Head of caudate nucleus (tissue), 42 donors: ENCODE results near the gene GSE1.

Experiments used
- DNase-seq, 42 donors: peaks; one replicate each; pipeline versions ENCODE4 v3.0.0 to v3.0.0-alpha.2; 2020 to 2021; ENCODE audit warnings: mixed read lengths in 7 of 42
- intact Hi-C: fragments of 100-400 bp; cut with DNase I; formaldehyde crosslinking; loops from one replicate; pipeline ENCODE4 v1.15.0; 2022

The GSE1 gene

GRCh38 chr16:85612801-85613603 is at the start of gene GSE1:
GSE1 (plus strand) TSS chr16:85613322; CDS start chr16:85613392, 70 bp downstream.
- peak in 27 of 42 donors; percentile 19 to 72 (median 46) for DNase-seq
- intact Hi-C loops: loop anchor here (10.0 kb wide), 1 partner anchor 188 kb away; no protein-coding TSS in a partner anchor

DNA sequence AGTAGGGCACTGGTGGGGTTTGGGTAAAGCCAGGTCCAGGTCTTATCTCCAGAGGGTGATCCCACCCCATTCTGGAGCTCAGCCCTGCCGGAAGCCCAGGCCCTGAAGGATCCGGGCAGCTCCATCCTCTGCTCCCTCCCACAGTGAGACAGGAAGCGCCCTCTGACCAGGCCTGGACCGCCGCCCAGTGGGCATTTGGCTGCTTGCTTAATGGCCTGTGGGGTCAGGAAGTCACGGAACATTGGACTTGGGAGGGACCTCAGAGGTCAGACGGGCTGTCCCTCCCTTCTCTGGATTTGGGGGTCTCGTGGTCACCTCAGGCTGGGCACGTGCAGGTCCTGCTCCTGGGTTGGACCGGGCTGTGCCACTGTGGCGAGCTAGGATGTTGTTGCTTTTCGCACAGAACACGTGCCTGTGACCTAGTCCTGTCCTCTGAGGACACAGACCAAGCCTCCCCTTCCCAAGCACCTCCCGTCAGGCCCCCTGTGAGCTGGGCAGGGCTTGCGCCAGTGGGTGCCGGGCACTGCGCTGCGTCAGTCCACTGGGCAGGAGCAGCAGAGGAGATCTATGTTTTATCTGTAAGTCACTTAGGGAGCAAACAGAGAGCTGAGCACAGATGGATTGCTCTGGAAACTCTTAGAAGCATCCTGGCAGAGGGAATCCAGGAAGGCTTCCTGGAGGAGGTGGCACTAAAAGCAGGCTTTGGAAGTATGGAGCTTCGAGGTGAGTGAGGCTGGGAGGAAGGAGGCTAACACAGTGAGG is 49.4 kb upstream of the GSE1 start:
- intact Hi-C loops: no loop called here
- peak in 8 of 42 donors; percentile 23 to 58 (median 42) for DNase-seq

DNA sequence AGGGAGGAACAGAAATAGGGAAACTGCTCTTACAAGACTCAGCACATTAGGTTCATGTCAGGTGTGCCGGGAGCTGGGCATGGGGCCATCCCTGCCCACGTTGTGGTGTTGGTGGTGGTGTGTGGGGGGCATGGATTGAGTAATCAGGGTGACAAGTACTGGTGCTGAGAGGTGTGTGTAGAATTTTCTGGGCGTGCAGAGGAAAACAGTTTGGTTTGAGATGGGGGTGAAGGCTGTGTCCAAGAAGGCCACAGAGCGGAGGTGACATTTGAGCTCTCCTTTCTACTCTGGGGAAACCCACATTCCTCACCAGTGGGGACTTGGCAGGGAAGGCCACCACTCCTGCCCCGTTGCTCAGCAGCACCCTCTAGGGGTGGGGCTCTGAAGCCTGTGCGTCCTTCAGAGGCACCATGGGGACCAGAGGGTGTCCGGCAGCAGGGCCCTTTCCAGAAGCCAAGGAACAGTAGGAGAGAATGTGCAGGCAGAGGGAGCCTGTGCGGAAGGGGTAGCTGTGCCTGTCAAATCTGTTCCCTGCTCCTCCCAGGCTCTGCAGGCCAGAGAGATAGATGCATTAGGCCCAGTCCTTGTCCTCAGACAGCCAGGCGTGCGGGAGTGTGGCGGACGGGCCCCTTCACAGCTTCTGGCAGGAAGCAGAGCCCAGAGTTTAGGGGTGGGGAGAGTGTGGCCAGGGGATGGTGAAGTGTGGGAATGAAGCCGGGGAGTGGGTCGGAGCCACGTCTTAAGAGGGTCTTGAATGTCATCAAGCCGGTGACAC is 48.7 kb upstream of the GSE1 start:
- no peak for DNase-seq
- intact Hi-C loops: no loop called here

GRCh38 chr16:85565340-85565739 is 47.8 kb upstream of the GSE1 start:
- DNase-seq: no peak
- intact Hi-C loops: no loop called here

DNA sequence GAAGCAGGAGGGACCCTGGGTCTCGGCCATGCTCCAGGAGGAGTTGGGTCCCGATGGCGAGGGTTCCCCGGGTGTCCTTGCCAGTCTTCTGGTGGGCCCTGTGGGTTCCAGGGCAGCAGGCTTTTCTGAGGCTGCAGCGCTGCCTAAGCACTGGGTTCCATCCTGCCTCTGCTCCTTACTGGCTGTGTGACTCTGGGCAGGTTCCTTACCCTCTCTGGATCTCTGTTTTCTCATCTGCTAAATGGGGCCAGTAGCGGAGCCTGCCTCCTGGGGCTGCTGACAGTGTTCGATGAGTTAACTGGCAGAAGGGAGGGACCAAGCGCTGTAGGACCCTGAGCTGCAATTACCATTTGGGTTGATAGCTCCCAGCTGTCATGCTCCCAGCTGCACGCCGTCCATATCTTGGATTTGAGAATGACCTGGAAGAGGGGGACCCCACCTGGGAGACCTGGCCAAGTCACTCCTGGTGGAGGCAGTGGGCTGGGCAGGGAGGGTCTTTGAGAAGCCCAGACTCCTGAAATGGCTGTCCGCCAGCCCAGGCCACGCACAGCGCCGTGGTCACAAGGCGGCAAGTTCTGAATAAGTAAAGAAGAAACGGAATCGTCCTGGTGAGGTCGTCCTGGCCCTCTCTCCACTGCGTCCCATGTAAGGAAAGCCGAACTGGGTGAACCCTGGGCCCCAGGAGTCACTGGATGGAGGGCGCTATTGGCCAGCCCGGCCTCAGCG is 47.2 kb upstream of the GSE1 start:
- intact Hi-C loops: no loop called here
- no peak for DNase-seq

- intact Hi-C loops: no loop called here
- DNase-seq: no peak
Measured at GRCh38 chr16:85566561-85567100, 46.5 kb upstream of the GSE1 start.

DNA sequence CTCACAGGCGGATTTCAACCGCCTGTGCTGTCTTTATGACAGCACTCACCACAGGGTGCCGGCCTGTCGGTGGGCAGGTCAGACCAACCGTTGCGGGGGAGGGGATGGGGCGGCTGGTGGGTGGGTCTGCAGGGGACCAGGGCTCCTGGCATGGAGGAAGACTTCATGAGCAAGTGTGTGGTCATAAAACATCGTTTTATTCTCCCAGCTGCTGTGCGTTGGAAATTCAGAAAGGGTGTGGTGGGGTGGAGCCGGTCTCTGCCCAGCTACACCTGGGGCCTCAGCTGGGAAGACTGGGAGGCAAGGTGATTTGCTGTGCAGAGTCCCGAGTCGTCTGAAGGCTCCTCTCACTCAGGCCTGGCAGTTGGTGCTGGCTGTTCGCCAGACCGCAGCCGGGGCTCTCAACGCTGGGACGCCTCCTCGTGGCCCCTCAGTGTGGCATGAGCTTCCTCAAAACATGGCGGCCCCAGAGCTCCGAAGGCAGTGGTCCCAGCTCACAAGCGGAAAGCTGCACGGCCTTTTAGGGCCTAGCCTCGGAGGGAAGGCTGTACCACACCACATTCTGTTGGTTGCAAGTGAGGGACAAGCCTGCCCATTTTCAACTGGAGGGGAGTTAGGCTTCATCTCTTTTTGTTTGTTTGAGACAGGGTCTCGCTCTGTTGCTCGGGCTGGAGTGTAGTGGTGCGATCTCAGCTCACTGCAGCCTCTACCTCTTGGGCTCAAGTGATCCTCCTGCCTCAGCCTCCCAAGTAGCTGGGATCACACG is 45.8 kb upstream of the GSE1 start:
- intact Hi-C loops: no loop called here
- DNase-seq: no peak

- no peak for DNase-seq
- intact Hi-C loops: no loop called here
Measured at GRCh38 chr16:85567935-85568334, 45.2 kb upstream of the GSE1 start.

DNA sequence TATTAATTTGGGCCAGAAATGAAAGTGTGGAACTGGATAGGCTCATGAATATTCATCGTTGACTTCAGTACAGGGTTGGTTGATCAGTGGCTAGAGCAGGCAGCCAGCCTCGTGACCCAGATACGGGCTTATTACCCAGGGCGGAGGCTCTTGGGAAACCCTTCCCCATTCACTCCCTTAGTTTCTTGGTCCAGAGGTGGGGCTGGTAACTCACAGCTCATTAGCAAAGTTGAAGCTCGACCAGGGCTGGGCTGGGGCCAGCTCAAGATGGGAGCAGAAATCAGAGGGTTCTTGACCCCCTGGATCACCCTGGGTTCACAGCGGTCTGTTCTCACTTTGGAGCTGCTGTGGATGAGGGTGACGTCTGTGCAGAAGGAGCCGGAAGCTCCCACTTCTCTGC is 44.6 kb upstream of the GSE1 start:
- intact Hi-C loops: no loop called here
- DNase-seq: no peak

DNA sequence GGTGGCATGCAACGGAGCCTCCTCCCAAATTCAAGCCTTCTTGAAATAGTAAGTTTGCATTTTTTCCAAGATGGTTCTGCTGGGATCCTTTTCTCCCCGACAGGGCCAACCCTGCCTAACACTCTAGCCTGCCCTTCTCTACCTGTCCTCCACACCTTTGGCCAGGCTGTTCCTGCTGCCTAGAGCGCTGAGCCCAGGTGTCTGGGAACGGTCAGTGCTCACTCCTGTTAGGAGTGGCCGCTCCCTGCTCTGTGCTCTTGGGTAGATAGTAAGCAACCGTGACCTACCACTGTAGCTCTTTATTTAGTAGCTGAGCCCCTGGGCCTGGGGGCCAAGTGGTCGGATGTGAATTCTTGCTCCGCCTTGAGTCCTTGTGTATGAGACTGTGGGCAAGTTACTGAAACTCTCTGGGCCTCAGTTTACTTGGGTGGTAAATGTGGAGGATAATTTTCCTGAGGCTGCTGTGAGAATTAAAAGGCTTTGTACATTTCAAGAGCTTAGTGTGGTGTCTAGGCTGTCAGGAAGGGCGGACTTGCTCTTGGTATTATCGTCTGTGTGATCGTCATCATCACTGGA is 44.0 kb upstream of the GSE1 start:
- no peak for DNase-seq
- intact Hi-C loops: no loop called here

GRCh38 chr16:85569615-85570212 is 43.4 kb upstream of the GSE1 start:
- no peak for DNase-seq
- intact Hi-C loops: no loop called here

DNA sequence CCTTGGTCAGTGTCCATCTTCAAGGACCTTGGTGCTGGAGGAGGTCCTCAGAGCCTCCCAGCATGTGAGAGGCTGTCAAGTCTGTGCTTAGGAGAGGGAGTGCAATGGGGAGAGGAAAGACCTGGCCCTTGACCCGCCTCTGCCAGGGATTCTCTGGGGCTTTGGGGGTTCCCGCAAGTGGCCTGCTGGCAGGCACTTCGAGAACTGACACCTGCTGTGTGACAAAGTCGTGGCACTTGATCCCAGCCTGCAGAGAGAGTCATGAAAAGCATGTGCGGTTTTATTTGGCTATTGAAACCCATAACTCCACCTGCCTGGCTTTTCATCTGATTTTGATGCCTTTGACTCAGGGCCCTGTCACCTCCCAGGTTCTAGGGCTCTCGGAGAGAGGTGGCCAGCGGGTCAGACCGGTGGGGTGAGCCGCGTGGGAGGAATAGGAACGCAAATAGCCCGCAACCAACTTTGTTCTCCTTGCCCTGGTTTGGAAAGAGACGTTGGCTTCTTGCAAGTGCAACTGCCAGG is 42.8 kb upstream of the GSE1 start:
- DNase-seq: no peak
- intact Hi-C loops: no loop called here

- intact Hi-C loops: no loop called here
- no peak for DNase-seq
Measured at GRCh38 chr16:85570735-85571562, 42.2 kb upstream of the GSE1 start.

GRCh38 chr16:85571563-85571812 is 41.6 kb upstream of the GSE1 start:
- DNase-seq: no peak
- intact Hi-C loops: no loop called here

DNA sequence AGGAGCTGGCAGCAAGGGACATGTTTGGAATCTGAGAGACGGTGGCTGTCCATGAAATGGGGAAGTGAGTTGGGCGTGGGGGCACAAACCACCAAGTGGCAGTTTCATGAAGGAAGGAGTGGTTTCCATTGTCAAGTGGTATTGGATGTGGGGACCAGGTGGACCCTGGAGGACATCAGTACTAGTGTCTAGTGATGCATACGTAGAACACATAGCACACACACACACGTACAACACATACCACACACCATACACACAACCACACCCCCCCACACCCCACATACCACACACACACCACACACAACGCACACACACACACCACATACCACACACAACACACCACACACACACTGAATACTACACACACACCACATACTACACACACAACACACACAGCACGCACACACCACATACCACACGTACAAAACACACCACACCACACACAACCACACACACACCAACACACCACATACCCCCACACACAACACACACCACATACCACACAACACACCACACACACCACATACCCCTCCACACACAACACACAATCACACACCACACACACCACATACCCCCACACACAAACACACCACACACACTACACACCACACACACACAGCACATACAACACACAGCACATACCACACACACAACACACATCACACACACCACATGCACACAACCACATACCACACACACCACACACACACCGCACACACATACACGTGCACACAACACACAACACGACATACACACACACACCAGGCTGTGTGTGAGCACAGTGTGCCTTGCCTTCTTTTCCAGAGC is 41.1 kb upstream of the GSE1 start:
- peak in 1 of 42 donors; percentile 23 for DNase-seq
- intact Hi-C loops: no loop called here
